Cortex of kidney (tissue), 1 donor: ENCODE results near the gene ZNF253.
"Not testable (repeated sequence)": the region's sequence is repeated elsewhere in the genome, so short reads cannot be mapped to it uniquely, and the experiment has no call there.

Experiments
- DNase-seq: peaks from one replicate; lab custom pipeline; 2025; lab: John Stamatoyannopoulos, UW

ZNF253 gene

GRCh38 chr19:19900139-19900728 lies 34.6 kb downstream of the ZNF253 start:
- no peak for DNase-seq

- no peak for DNase-seq
Measured at GRCh38 chr19:19900729-19901444, 35.2 kb downstream of the ZNF253 start, which contains the start of gene ZNF93. ZNF93 (plus strand) TSS chr19:19900946; CDS start chr19:19901089, 143 bp downstream.

GRCh38 chr19:19907551-19907950 lies 41.9 kb downstream of the ZNF253 start:
- DNase-seq: not testable (repeated sequence)

GRCh38 chr19:19909654-19910053 lies 44.0 kb downstream of the ZNF253 start:
- no peak for DNase-seq

- no peak for DNase-seq
Measured at GRCh38 chr19:19911150-19911549, 45.5 kb downstream of the ZNF253 start.

GRCh38 chr19:19914596-19914995 lies 48.9 kb downstream of the ZNF253 start:
- no peak for DNase-seq

GRCh38 chr19:19930417-19930816 lies 64.7 kb downstream of the ZNF253 start:
- not testable (repeated sequence) for DNase-seq

GRCh38 chr19:19933432-19934314 lies 68.0 kb downstream of the ZNF253 start:
- not testable (repeated sequence) for DNase-seq

GRCh38 chr19:19937403-19937802 lies 71.7 kb downstream of the ZNF253 start:
- no peak for DNase-seq

GRCh38 chr19:19938449-19938848 lies 72.8 kb downstream of the ZNF253 start:
- DNase-seq: no peak

- no peak for DNase-seq
Measured at GRCh38 chr19:19943848-19944582, 78.3 kb downstream of the ZNF253 start.
